Prostate gland (tissue), 2 donors: ENCODE results near the gene FAAH. TPM values are rescaled to one million over a fixed set of nuclear protein-coding genes. Genes with fewer than 3 reads are reported as not detected.

ENCODE experiments used
- DNase-seq: peaks from one replicate; pipeline ENCODE4 v3.0.0-alpha.2; 2019; ENCODE audit warnings: low spot score
- H3K27ac ChIP-seq, 2 donors: fragments of 200-600 bp; sonication (generic); 2 replicates each; pipeline ENCODE4 v1.5.1; 2017 to 2019
- H3K27me3 ChIP-seq: fragments of 200-600 bp; sonication (generic); replicated peaks from 2 replicates; pipeline ENCODE4 v1.5.1; 2019; ENCODE audit not compliant: insufficient read depth
- H3K36me3 ChIP-seq, 2 donors: fragments of 200-600 bp; sonication (generic); 1 replicate in 1 of 2; 2 replicates in 1 of 2; pipeline versions ENCODE4 v1.5.1 to v1.8.1; 2017 to 2019
- H3K4me1 ChIP-seq: fragments of 200-600 bp; sonication (generic); replicated peaks from 2 replicates; pipeline ENCODE4 v1.5.1; 2019
- H3K4me3 ChIP-seq, 2 donors: fragments of 200-600 bp; sonication (generic); 2 replicates each; pipeline ENCODE4 v1.5.1; 2017 to 2019
- H3K9me3 ChIP-seq: fragments of 200-600 bp; sonication (generic); 2 replicates; pipeline ENCODE4 v1.5.1; 2017
- CTCF ChIP-seq, 4 experiments: fragments of 200-600 bp in 2 of 4; fragments of 450-650 bp in 2 of 4; sonication (generic) in 2 of 4; IDR thresholded peaks; 1 replicate in 3 of 4; 2 replicates in 1 of 4; pipeline ENCODE4 v1.5.1; 2016 to 2019; ENCODE audit warnings: antibody characterized with exemption in 4 of 4, mild to moderate bottlenecking in 2 of 4, moderate library complexity in 2 of 4
- POLR2A ChIP-seq: fragments of 450-650 bp; IDR thresholded peaks from one replicate; pipeline ENCODE4 v1.6.1; 2016; ENCODE audit warnings: antibody characterized with exemption, mild to moderate bottlenecking
- POLR2AphosphoS5 ChIP-seq: sonication (generic); formaldehyde crosslinking; IDR thresholded peaks from one replicate; pipeline ENCODE4 v1.6.1; 2017; ENCODE audit warnings: antibody characterized with exemption
- WGBS: methylation state at CpG from one replicate; pipeline ENCODE4 v1.1.5; 2018; 5-methylcytosine and 5-hydroxymethylcytosine counted together
- intact Hi-C: fragments of 100-400 bp; cut with DNase I; formaldehyde crosslinking; loops from one replicate; pipeline ENCODE4 v1.14.2; 2022
- total RNA-seq, 2 donors: library from RNA; depleted of rRNA; stranded (reverse); fragments of >200 nt; gene quantifications; one replicate each; pipeline ENCODE4 v1.1.0, GENCODE V29; 2016

The FAAH gene
- total RNA-seq, 2 donors from 2014 or later = 122 to 264 TPM

- Histone ChIP-seq H3K27ac (no peak overlapping the region), H3K36me3 (no peaks in the 10 kb centered on the region), H3K27me3 (no peaks in the 10 kb centered on the region), H3K4me3 (no peak overlapping the region), H3K4me1 (no peaks in the 10 kb centered on the region), H3K9me3 (no peaks in the 10 kb centered on the region)
- intact Hi-C loops = no loop called here
- TF ChIP-seq POLR2AphosphoS5 = no peak
- TF ChIP-seq POLR2A = no peak
- TF ChIP-seq CTCF (IDR thresholded peaks at IDR 0.05) = no peak
- WGBS = 84% methylated on average over 5 of the region's 5 CpGs
- DNase-seq = no peak
These were observed 62.4 kb downstream of the FAAH start for GRCh38 chr1:46456411-46456963.

GRCh38 chr1:46457178-46457577 lies 63.1 kb downstream of the FAAH start:
- TF ChIP-seq POLR2A = no peak
- TF ChIP-seq POLR2AphosphoS5 = no peak
- TF ChIP-seq CTCF (IDR thresholded peaks at IDR 0.05) = no peak
- intact Hi-C loops = no loop called here
- H3K27me3 ChIP-seq = no peaks in the 10 kb centered on the region
- no peak overlapping the region for H3K27ac ChIP-seq
- no peak overlapping the region for H3K4me3 ChIP-seq
- H3K4me1 ChIP-seq = no peaks in the 10 kb centered on the region
- WGBS = 91% methylated on average over 6 of the region's 6 CpGs
- no peaks in the 10 kb centered on the region for H3K9me3 ChIP-seq
- no peaks in the 10 kb centered on the region for H3K36me3 ChIP-seq
- DNase-seq = no peak

GRCh38 chr1:46458190-46458589 lies 64.1 kb downstream of the FAAH start:
- intact Hi-C loops = no loop called here
- Histone ChIP-seq H3K4me3 (no peak overlapping the region), H3K4me1 (no peaks in the 10 kb centered on the region), H3K9me3 (no peaks in the 10 kb centered on the region), H3K27me3 (no peaks in the 10 kb centered on the region), H3K36me3 (no peaks in the 10 kb centered on the region), H3K27ac (no peak overlapping the region)
- TF ChIP-seq CTCF (IDR thresholded peaks at IDR 0.05) (no peak), POLR2A (no peak), POLR2AphosphoS5 (no peak)
- WGBS = 60% methylated on average over 1 of the region's 4 CpGs
- DNase-seq = no peak

- DNase-seq = no peak
- Histone ChIP-seq H3K4me3 (no peak overlapping the region), H3K9me3 (no peaks in the 10 kb centered on the region), H3K4me1 (no peaks in the 10 kb centered on the region), H3K27ac (no peak overlapping the region), H3K27me3 (no peaks in the 10 kb centered on the region), H3K36me3 (no peaks in the 10 kb centered on the region)
- intact Hi-C loops = no loop called here
- no peak for TF ChIP-seq POLR2A
- TF ChIP-seq POLR2AphosphoS5 = no peak
- no peak for TF ChIP-seq CTCF (IDR thresholded peaks at IDR 0.05)
- WGBS = 69% methylated on average over 7 of the region's 7 CpGs
These were observed 64.7 kb downstream of the FAAH start for GRCh38 chr1:46458846-46459245.

GRCh38 chr1:46459315-46459714 lies 65.2 kb downstream of the FAAH start:
- DNase-seq = no peak
- 82% methylated on average over 8 of the region's 8 CpGs for WGBS
- Histone ChIP-seq H3K27ac (no peak overlapping the region), H3K9me3 (no peaks in the 10 kb centered on the region), H3K4me3 (no peak overlapping the region), H3K27me3 (no peaks in the 10 kb centered on the region), H3K36me3 (no peaks in the 10 kb centered on the region), H3K4me1 (no peaks in the 10 kb centered on the region)
- TF ChIP-seq POLR2AphosphoS5 = no peak
- no peak for TF ChIP-seq CTCF (IDR thresholded peaks at IDR 0.05)
- TF ChIP-seq POLR2A = no peak
- intact Hi-C loops = no loop called here
